ENCODE results near the gene APOA4.

APOA4 gene

DNA sequence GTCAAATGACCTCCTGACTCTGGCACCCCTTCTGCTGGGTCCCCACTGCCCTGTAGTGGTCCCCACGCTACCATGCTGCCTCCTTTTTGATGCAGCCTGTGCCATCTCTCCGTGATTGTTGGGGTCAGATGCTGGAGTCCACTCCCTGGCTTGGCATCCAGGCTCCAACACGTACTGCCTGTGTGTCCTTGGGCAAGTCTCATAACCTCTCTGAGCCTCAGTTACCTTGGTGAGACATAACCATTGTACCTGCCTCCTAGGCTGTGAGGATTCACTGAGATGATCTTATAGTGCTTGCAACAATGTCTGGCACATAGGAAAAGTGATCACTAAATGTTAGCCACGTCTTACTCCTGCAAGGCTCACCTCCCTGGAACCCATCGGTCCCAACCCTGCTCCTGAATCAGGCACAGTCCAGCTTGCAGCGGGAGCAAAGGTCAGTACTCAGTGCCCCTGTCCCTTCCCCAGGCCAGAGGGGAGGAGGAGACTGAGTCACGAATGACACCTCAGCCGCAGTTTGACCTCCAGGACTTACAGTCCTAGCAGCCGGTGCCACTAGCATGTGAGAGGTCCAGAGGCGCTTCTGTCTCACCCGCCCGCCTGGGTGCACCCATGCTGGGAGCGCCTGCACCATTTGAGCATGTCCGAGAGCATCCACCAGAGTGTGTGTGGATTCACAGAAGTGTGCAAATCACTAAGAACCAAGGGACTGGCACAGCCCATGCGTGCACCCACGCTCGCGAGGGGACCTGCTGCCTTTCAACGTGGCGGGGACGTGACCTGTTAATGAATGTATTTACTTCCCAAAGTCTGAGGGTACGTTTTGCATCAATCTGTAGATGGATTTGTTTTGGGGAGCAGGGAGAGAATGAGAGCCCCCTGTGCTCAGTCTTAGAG, 3.0 kb upstream of the APOA4 start:
- DNase-seq (ENCODE audit: low read depth) = no peak

GRCh38 chr11:116825434-116825833, 2.3 kb upstream of the APOA4 start:
- TF ChIP-seq CTCF (conservative IDR thresholded peaks at IDR 0.05; ENCODE audit: low read depth, low read length) = no peak
- H3K4me3 ChIP-seq (ENCODE audit: low read depth, low read length) = no peak overlapping the region

More for the DNA sequence above, 3.0 kb upstream of the APOA4 start:
- TF ChIP-seq CTCF (conservative IDR thresholded peaks at IDR 0.05; ENCODE audit: low read depth, low read length) = no peak
- no peak overlapping the region for H3K4me3 ChIP-seq (ENCODE audit: low read depth, low read length)

DNA sequence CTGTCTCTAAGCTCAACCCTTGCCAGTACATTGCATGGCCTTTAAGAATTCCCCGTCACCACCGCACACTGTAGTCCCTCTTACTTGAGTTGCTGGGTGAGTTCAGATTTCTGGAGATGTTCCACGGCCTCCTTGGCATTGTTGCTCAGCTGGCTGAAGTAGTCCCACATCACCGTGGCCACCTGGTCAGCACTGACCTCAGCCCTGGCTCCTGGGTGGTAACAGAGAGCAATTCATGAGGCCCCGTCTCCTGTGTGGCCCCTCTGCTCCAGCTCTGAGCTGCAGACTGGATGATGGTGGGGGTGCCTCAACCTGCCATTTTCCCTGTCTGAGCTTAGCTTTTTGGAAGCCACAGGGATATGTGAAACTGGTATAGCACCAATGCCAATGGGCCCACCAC, 529 bp downstream of the APOA4 start:
- DNase-seq (ENCODE audit: low read depth) = no peak
- TF ChIP-seq CTCF (conservative IDR thresholded peaks at IDR 0.05; ENCODE audit: low read depth, low read length) = no peak
- H3K4me3 ChIP-seq (ENCODE audit: low read depth, low read length) = no peak overlapping the region

More at GRCh38 chr11:116825434-116825833, 2.3 kb upstream of the APOA4 start:
- DNase-seq (ENCODE audit: low read depth) = no peak

DNA sequence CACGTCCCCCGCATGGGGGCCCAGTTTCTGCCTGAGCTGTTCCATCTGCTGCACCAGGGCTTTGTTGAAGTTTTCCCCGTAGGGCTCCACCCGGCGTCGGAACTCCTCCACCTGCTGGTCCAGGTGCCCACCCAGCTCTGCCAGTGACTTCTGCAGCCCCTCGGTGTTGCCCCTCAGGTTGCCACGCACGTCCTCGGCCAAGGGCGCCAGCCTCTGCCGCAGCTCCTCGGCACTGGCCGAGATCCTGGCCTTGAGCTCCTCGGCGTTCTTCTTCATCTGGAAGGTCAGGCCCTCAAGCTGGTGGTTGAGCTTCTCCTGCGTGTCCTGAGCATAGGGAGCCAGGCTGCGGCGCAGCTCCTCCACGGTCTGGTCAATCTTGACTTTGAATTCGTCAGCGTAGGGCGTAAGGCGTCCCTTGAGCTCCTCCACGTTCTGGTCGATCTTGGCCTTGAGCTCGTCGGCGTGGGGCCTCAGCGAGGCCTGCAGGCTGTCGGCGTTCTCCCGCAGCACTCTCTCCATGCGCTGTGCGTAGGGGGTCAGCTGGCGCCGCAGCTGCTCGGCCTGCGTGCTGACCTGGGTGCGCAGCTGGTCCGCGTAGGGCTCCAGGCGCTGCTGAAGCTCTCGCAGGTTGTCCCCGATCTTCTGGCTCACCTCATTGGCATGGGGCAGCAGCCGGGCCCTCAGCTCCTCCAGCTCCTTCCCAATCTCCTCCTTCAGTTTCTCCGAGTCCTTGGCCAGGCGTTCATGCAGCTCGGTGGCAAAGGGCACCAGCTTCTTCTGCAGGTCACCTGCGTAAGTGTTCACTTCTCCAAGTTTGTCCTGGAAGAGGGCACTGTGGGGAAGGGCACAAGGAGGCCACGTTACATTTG, 1.8 kb downstream of the APOA4 start:
- DNase-seq (ENCODE audit: low read depth) = no peak
- TF ChIP-seq CTCF (conservative IDR thresholded peaks at IDR 0.05; ENCODE audit: low read depth, low read length) = no peak
- no peak overlapping the region for H3K4me3 ChIP-seq (ENCODE audit: low read depth, low read length)

- no peak overlapping the region for H3K4me3 ChIP-seq (ENCODE audit: low read depth, low read length)
- no peak for DNase-seq (ENCODE audit: low read depth)
- no peak for TF ChIP-seq CTCF (conservative IDR thresholded peaks at IDR 0.05; ENCODE audit: low read depth, low read length)
Measured at GRCh38 chr11:116819049-116819448, 4.1 kb downstream of the APOA4 start.

DNA sequence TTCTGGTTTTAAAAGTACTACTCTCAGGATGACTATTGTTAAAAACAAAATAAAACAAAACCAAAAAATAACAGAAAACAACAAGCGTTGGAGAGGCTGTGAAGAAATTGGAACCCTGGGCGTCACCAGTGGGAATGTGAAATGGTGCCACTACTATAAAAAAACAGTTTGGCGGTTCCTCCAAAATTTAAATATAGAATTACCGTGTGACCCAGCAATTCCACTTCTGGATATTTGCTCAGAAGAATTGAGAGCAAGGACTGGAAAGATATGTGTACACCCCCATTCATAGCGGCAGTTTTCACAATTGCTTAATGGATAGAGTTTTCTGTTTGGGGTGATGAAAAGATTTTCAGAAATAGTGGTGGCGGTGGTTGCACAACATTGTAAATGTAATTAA, 8.6 kb downstream of the APOA4 start:
- no peak for DNase-seq (ENCODE audit: low read depth)
- H3K4me3 ChIP-seq (ENCODE audit: low read depth, low read length) = no peak overlapping the region
- no peak for TF ChIP-seq CTCF (conservative IDR thresholded peaks at IDR 0.05; ENCODE audit: low read depth, low read length)
